Measurements from ENCODE around the gene ASZ1. TPM values are rescaled to one million over a fixed set of nuclear protein-coding genes. Genes with fewer than 3 reads are reported as not detected.

Gene ASZ1
- total and polyA plus RNA-seq, 3 donors from 2014 or later, result 18.1 to 27.6 (median 18.4) TPM

DNA sequence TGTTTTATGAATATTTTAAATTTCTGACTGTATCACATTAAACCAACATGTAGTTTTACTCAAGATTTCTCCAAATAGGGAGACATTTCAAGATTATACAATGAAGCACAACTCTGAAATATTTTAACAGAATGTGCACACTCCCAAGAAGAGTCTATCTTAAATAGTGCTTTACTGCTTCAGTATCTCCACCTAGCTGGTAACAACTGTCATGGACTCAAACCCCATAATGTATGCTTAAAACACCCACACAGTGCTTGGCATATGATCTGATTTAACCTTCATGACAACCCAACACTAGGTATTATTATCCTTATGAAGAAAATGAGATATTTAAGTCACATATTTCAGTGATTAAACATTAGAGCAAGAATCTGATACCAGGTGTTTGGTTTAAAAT, 45.9 kb downstream of the ASZ1 start:
- Histone ChIP-seq H3K36me3 (ENCODE audit: low read depth, missing control alignments) (no peaks in the 10 kb centered on the region), H3K27me3 (no peaks in the 10 kb centered on the region), H3K4me3 (no peak overlapping the region), H3K27ac (no peak overlapping the region), H3K4me1 (no peaks in the 10 kb centered on the region), H3K9me3 (no peaks in the 10 kb centered on the region)
- intact Hi-C loops (cut with DNase I; ENCODE audit: low total_unique reads), result no loop called here
- DNase-seq, result no peak
- TF ChIP-seq POLR2A (IDR thresholded peaks at IDR 0.05), result no peak
- TF ChIP-seq, protein P1, sequence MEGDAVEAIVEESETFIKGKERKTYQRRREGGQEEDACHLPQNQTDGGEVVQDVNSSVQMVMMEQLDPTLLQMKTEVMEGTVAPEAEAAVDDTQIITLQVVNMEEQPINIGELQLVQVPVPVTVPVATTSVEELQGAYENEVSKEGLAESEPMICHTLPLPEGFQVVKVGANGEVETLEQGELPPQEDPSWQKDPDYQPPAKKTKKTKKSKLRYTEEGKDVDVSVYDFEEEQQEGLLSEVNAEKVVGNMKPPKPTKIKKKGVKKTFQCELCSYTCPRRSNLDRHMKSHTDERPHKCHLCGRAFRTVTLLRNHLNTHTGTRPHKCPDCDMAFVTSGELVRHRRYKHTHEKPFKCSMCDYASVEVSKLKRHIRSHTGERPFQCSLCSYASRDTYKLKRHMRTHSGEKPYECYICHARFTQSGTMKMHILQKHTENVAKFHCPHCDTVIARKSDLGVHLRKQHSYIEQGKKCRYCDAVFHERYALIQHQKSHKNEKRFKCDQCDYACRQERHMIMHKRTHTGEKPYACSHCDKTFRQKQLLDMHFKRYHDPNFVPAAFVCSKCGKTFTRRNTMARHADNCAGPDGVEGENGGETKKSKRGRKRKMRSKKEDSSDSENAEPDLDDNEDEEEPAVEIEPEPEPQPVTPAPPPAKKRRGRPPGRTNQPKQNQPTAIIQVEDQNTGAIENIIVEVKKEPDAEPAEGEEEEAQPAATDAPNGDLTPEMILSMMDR (IDR thresholded peaks at IDR 0.05), result no peak

DNA sequence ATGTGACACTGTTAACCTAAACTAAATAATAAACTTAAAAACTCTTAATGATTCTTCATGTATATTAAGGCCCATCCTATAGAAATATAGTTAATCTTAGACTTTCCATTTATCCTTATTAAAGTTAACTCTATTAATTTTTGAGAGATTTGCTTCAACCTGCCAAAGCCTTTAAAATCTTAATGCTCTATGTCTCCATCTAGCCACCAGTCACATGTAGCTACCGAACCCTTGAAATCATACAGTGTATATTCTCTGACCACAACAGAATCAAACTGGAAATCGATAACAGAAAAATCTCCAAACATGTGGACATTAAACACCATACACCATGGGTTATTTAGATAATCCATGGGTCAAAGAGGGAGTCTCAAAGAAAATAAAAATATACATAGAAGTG, 51.9 kb downstream of the ASZ1 start:
- whole genome bisulfite sequencing, 2 donors, result 85 to 86% methylated on average over 2 of the region's 2 CpGs
- Histone ChIP-seq H3K27me3 (no peaks in the 10 kb centered on the region), H3K9me3 (no peaks in the 10 kb centered on the region), H3K27ac (no peak overlapping the region), H3K36me3 (ENCODE audit: low read depth, missing control alignments) (no peaks in the 10 kb centered on the region), H3K4me3 (no peak overlapping the region), H3K4me1 (no peaks in the 10 kb centered on the region)
- DNase-seq, result no peak
- intact Hi-C loops (cut with DNase I; ENCODE audit: low total_unique reads), result no loop called here
- TF ChIP-seq, protein P1 (IDR thresholded peaks at IDR 0.05), result no peak
- TF ChIP-seq POLR2A (IDR thresholded peaks at IDR 0.05), result no peak

DNA sequence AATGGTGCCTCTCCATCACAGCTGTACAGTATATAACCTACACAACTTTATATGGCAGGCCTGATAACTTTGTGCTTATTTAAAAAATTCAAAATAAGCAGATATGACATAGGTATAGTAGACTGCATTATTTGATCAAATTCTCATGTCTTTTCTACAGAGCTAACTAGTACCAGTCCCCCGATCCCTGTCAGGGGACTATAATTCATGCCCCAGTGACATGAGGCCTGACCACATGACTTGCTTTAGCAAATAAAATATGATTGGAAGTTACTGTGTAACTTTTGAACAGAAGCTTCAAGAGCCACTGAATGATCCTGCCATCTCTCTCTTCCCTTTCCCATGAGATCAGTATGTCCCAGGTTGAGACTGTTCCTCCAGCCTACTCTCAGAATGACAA, 55.2 kb downstream of the ASZ1 start:
- no peak for DNase-seq
- H3K4me3 ChIP-seq, result no peak overlapping the region
- no peak for TF ChIP-seq POLR2A (IDR thresholded peaks at IDR 0.05)
- TF ChIP-seq, protein P1 (IDR thresholded peaks at IDR 0.05), result no peak
- intact Hi-C loops (cut with DNase I; ENCODE audit: low total_unique reads), result no loop called here
- 86 to 89% methylated on average over 1 of the region's 1 CpG for WGBS, 2 donors
- no peak overlapping the region for H3K27ac ChIP-seq
- H3K4me1 ChIP-seq, result no peaks in the 10 kb centered on the region
- no peaks in the 10 kb centered on the region for H3K36me3 ChIP-seq (ENCODE audit: low read depth, missing control alignments)
- H3K9me3 ChIP-seq, result no peaks in the 10 kb centered on the region
- H3K27me3 ChIP-seq, result no peaks in the 10 kb centered on the region

DNA sequence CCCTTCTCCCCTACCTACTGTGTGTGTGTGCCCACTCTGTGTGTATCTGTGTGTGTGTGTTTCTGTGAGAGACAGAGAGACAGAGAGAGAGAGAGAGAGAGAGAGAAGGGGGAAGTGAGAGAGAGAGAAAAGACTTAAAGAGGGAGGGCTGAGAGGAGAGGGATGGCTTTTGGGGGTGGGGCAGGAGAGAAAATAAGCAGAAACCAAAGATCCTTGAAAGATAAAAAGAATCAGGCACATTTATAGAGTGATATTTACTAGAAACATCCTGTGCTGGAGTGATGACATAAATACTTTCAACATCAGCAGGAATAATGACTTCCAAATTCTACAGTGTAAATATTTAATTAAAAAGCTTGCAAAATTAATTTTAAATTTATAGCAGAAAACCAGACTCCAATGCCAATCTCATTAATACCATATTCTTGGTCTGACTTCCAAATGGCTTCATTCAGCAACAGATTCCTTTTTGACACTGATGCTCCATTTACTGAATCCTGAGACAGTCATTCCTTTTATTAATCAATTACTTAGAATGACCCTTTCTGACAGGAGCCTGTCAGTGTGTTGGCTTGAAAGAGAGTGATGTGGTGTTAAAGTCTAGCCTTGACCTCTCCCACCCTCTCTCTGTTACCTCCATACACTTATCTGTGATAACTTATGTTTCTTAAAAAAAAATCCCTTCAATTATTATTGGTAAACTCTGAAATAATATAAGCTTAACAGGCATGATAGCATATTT, 62.8 kb downstream of the ASZ1 start:
- H3K9me3 ChIP-seq, result no peaks in the 10 kb centered on the region
- intact Hi-C loops (cut with DNase I; ENCODE audit: low total_unique reads), result no loop called here
- H3K27me3 ChIP-seq, result no peaks in the 10 kb centered on the region
- TF ChIP-seq, protein P1 (IDR thresholded peaks at IDR 0.05), result no peak
- no peak for TF ChIP-seq POLR2A (IDR thresholded peaks at IDR 0.05)
- no peaks in the 10 kb centered on the region for H3K4me1 ChIP-seq
- no peak overlapping the region for H3K27ac ChIP-seq
- H3K4me3 ChIP-seq, result no peak overlapping the region
- H3K36me3 ChIP-seq (ENCODE audit: low read depth, missing control alignments), result no peaks in the 10 kb centered on the region
- no peak for DNase-seq

DNA sequence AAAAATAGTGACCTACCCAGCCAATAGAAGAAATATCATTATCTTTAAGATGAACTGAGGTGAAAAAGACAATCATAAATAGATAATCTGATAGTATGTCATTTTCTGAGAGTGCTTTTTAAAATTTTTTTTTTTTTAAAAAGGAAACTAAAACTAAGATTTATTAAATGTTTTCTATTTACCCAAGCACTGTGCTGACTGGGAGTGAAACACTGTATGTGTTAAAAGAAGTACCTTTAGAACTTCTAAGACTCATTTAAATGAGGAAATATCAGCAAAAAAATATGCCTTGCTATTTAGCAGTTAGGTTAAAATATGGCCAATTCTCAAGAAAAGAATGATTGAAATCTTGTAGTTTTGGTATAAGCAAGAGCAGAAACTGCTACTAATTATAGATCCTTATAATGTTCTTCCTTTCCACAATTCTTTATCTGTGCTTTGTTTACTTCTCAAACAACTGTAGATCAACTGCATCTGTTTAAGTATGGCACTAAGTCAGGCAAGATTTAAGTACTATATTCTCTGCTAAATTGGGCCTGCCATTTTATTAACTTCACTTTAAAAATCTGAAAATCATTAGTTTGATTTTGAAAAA, 64.9 kb downstream of the ASZ1 start:
- H3K9me3 ChIP-seq, result no peaks in the 10 kb centered on the region
- intact Hi-C loops (cut with DNase I; ENCODE audit: low total_unique reads), result no loop called here

More for the DNA sequence above, 64.9 kb downstream of the ASZ1 start:
- H3K4me1 ChIP-seq, result no peaks in the 10 kb centered on the region
- no peak overlapping the region for H3K4me3 ChIP-seq
- no peaks in the 10 kb centered on the region for H3K36me3 ChIP-seq (ENCODE audit: low read depth, missing control alignments)
- DNase-seq, result no peak
- no peak overlapping the region for H3K27ac ChIP-seq
- H3K27me3 ChIP-seq, result no peaks in the 10 kb centered on the region
- no peak for TF ChIP-seq POLR2A (IDR thresholded peaks at IDR 0.05)
- TF ChIP-seq, protein P1 (IDR thresholded peaks at IDR 0.05), result no peak
